ENCODE measurements around the gene G6PD.
"Not testable (repeated sequence)": the region's sequence is repeated elsewhere in the genome, so short reads cannot be mapped to it uniquely, and the experiment has no call there.

Gene G6PD

DNA sequence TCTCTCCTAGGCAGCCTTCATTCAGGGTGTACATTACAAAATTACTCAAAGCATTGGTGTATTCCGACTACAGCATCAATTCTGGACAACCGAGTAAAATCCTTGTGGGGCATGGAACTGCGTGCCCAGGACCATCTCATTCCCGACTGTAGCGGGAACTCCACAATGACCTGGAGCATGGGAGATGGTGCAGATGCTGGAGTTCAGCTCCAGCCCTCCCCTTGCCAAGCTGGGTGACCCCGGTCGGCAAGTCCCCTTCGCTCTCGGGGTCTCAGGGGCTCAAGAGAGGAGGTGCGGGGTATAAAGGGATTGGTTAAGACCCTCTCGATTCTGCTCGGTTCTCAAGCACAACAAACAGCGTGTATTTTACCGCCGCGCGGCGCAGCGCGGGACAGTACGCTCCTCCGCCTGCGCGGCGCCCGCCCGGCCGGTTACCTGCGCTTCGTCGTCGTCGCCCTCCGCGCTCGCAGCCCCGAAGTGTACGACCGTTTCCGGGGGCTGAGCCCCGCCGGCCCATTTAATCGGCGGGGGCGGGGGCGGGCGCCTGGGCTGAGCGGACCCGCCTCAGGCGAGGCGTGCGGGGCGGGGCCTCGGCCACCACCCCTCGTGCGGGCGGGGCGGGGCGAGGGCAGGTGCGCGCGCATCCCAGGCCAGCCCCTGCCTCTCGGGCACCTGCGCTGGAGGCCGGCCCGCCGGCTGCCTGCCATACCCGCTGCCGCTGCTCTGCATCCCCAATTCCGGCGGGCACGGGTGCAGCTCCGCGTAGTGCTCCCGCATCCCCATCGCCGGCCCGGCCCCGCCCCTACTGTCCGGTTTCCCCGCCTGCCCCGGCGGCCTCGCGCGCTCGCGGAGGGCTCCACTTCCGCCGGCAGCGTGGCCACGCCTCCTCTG is at the start of gene G6PD:
Gene G6PD, minus strand, starts transcription at position 493 of the 891 bp plus-strand sequence. CDS start 691 bp downstream, outside the sequence.
- DNase-seq = peak; percentile 39

GRCh38 chrX:154595559-154596249 is 49.1 kb upstream of the G6PD start:
- DNase-seq = no peak

- DNase-seq = no peak
Measured at GRCh38 chrX:154594491-154594890, 47.8 kb upstream of the G6PD start.

GRCh38 chrX:154593201-154593600 is 46.6 kb upstream of the G6PD start:
- no peak for DNase-seq

GRCh38 chrX:154592505-154592904 is 45.9 kb upstream of the G6PD start:
- no peak for DNase-seq

- DNase-seq = not testable (repeated sequence)
Measured at GRCh38 chrX:154590415-154590814, 43.8 kb upstream of the G6PD start.

- DNase-seq = not testable (repeated sequence)
Measured at GRCh38 chrX:154584585-154585183, 38.0 kb upstream of the G6PD start, which contains the start of gene CTAG1A. CTAG1A (plus strand) TSS chrX:154585133; CDS start chrX:154585207, 74 bp downstream.

GRCh38 chrX:154582994-154583393 is 36.3 kb upstream of the G6PD start:
- not testable (repeated sequence) for DNase-seq

DNA sequence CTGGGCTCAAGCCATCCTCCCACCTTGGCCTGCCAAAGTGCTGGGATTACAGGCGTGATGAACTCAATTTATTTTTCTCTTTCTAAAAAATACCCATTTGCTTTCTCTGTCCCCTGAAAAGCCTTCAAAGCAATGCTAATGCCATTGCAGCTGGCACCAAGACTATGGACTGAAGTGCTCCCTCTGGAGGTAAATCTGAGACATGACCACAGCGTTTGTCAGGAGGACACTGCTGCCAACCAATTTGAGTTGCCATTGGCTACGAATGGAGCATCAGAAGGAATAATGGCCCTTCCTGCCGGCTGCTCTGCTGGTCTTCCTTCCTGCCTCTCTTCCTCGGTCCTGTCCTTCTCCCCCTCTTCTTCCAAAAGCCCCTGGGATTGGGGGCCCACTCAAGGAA is 28.4 kb upstream of the G6PD start:
- DNase-seq = not testable (repeated sequence)

GRCh38 chrX:154573061-154573460 is 26.4 kb upstream of the G6PD start:
- DNase-seq = not testable (repeated sequence)

DNA sequence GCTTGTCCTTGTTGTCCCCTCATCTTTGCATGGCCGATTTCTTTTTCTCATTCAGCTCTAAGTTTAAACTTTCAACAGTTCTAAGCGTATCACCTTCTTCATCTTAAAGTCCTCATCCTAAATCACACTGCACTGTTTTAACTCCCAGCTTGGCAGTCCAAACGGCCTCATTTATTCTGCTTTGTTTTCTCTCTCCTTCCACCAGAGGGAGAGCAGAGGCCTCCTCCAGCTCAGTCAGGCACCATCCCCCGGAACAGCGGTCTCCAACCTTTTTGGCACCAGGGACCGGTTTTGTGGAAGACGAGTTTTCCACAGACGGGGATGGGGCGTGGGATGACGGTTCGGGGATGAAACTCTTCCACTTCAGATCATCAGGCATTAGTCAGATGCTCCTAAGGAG is 23.7 kb upstream of the G6PD start:
- not testable (repeated sequence) for DNase-seq

- DNase-seq = not testable (repeated sequence)
Measured at GRCh38 chrX:154562295-154562694, 15.6 kb upstream of the G6PD start.

DNA sequence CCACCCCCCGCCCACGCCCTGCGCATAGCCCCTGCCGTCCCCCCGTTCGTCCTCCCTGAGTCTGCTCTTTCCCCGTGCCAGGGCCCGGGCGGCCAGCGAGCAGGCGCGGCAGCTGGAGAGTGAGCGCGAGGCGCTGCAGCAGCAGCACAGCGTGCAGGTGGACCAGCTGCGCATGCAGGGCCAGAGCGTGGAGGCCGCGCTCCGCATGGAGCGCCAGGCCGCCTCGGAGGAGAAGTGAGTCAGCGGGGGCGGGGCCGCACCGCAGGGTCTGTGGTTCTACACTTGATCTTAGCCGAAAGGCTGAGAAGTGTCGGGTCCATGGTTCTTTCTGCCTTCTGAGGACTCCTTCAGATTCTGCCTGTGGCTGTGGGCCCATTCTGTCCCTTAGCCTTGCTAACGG is 13.7 kb upstream of the G6PD start:
- DNase-seq = not testable (repeated sequence)

GRCh38 chrX:154558896-154559295 is 12.2 kb upstream of the G6PD start:
- DNase-seq = not testable (repeated sequence)

DNA sequence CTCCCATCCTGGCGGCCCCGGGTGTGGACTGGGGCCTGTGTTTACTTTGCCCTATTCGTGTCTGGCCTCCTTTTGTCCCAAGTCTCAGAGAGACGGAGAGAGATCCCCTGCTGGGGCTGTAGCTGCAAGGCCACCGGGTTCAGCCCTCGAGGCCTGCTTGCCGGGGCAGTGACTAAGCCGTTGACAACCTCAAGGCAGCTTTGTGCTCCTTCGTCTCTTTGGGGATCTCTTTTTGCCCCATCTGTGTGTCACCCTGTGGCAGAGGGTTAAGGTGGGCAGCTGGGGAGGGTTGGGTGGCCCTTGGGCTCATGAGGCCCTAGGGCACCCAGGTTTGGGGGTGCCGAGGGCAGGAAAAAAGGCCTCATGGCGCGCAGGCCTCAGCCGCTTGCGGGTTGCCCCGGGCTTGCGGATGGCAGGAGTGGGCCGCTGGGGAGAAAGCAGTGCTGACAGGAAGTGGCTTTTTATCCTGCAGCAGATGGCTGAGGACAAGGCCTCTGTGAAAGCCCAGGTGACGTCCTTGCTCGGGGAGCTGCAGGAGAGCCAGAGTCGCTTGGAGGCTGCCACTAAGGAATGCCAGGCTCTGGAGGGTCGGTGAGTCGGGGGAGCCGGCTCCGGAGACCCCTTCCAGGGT is 11.5 kb upstream of the G6PD start:
- not testable (repeated sequence) for DNase-seq

- not testable (repeated sequence) for DNase-seq
Measured at GRCh38 chrX:154552112-154552806, 5.6 kb upstream of the G6PD start.

- DNase-seq = no peak
Measured at GRCh38 chrX:154549766-154550165, 3.1 kb upstream of the G6PD start.

DNA sequence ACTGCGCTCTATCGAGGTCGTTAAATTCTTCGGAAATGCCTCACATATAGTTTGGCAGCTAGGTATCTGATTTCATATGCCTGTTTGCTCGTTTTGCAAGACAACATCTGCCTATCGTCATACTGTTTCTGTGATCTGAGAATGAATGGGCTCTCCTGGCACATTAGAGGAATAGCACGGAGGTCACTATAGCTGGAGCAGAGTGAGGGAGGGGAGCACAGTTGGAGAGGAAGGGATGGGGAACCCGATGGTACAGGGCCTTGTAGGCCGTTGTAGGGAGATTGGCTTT is 1.3 kb upstream of the G6PD start:
- DNase-seq = no peak

- peak; percentile 84 for DNase-seq
Measured at GRCh38 chrX:154547245-154548027, 790 bp upstream of the G6PD start, which contains the start of gene IKBKG. IKBKG (plus strand) TSS chrX:154547620; CDS start chrX:154552003, 4,383 bp downstream.

DNA sequence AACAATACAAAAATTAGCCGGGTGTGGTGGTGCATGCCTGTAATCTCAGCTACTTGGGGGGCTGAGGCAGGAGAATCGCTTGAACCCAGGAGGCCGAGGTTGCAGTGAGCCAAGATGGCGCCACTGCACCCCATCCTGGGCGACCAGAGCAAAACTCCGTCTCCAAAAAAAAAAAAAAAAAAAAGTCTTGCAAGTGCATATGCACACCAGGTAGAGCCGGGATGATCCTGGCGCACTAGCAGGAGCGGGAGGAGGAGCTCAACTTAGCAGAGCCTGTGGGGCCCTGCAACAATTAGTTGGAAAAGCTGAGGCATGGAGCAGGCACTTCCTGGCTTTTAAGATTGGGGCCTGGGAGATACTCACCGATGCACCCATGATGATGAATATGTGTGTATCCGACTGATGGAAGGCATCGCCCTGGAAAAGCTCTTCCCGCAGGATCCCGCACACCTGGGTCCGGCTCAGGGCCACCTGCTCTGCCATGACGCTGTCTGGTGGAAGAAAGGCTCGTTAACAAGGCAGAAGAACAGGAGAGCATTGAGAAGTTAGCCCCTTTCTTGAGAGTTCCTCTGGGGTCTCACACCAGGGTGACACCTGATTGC is 872 bp downstream of the G6PD start:
- DNase-seq = no peak
